Spinal cord (tissue), 10 donors: ENCODE measurements around the gene CTPS2. TPM values are rescaled to one million over a fixed set of nuclear protein-coding genes. Genes with fewer than 3 reads are reported as not detected.

Experiments
- DNase-seq, 6 donors: peaks; one replicate each; pipeline versions ENCODE4 v3.0.0 to v3.0.0-alpha.2; 2013 to 2015; ENCODE audit warnings: low spot score in 6 of 6, low read depth in 4 of 6
- H3K27ac ChIP-seq: one replicate; pipeline ENCODE4 v1.5.1; 2013; ENCODE audit warnings: low read depth, low read length, control low read depth
- H3K27me3 ChIP-seq: one replicate; pipeline ENCODE4 v1.6.1; 2013; ENCODE audit warnings: low read length; ENCODE audit not compliant: control insufficient read depth, insufficient read depth
- H3K36me3 ChIP-seq: one replicate; pipeline ENCODE4 v1.6.1; 2013; ENCODE audit warnings: low read length; ENCODE audit not compliant: control insufficient read depth, insufficient read depth
- H3K4me1 ChIP-seq: one replicate; pipeline ENCODE4 v1.6.1; 2013; ENCODE audit warnings: low read length; ENCODE audit not compliant: control insufficient read depth, insufficient read depth
- H3K4me3 ChIP-seq: one replicate; pipeline ENCODE4 v1.5.1; 2013; ENCODE audit warnings: low read depth, low read length, control low read depth
- H3K9me3 ChIP-seq: one replicate; pipeline ENCODE4 v1.6.1; 2013; ENCODE audit warnings: low read length; ENCODE audit not compliant: control insufficient read depth, insufficient read depth
- WGBS: methylation state at CpG from one replicate; pipeline ENCODE4 v1.1.5; 2013; ENCODE audit warnings: missing lambda C conversion rate; ENCODE audit not compliant: insufficient coverage; 5-methylcytosine and 5-hydroxymethylcytosine counted together
- polyA plus RNA-seq, 2 donors: library from polyadenylated mRNA; unstranded; fragments of 120-200 nt; gene quantifications; one replicate each; pipeline ENCODE4 v1.2.1, GENCODE V29; 2013; ENCODE audit not compliant: insufficient read length in 2 of 2
- total RNA-seq, 2 donors: library from RNA; depleted of rRNA in 1 of 2; stranded (reverse); fragments of 120-200 nt in 1 of 2; fragments of >200 nt in 1 of 2; gene quantifications; one replicate each; pipeline versions ENCODE4 v1.2.3 to v1.2.4, GENCODE V29; 2013 to 2014
- donor health status: healthy.

The CTPS2 gene
- total and polyA plus RNA-seq, 4 donors: 23.8 to 28.9 (median 26.1) TPM

GRCh38 chrX:16646366-16647138 is 65.9 kb downstream of the CTPS2 start:
- 97% methylated on average over 2 of the region's 4 CpGs for WGBS
- Histone ChIP-seq H3K27ac (no peak overlapping the region), H3K9me3 (no peaks in the 10 kb centered on the region), H3K4me1 (no peaks in the 10 kb centered on the region), H3K36me3 (no peaks in the 10 kb centered on the region), H3K27me3 (peaks cover 13% of the 10 kb centered on the region), H3K4me3 (no peak overlapping the region)
- no peak for DNase-seq

- Histone ChIP-seq H3K36me3 (no peaks in the 10 kb centered on the region), H3K4me1 (no peaks in the 10 kb centered on the region), H3K9me3 (no peaks in the 10 kb centered on the region), H3K27ac (no peak overlapping the region), H3K27me3 (peaks cover 25% of the 10 kb centered on the region), H3K4me3 (no peak overlapping the region)
- no peak for DNase-seq
- 72% methylated on average over 3 of the region's 5 CpGs for WGBS
Observed at GRCh38 chrX:16643176-16643575, 69.3 kb downstream of the CTPS2 start.

- no peaks in the 10 kb centered on the region for H3K9me3 ChIP-seq
- H3K27ac ChIP-seq: no peak overlapping the region
- no peak for DNase-seq
- H3K36me3 ChIP-seq: peaks cover 3% of the 10 kb centered on the region
- no peak overlapping the region for H3K4me3 ChIP-seq
- peaks cover 22% of the 10 kb centered on the region for H3K27me3 ChIP-seq
- H3K4me1 ChIP-seq: no peaks in the 10 kb centered on the region
- 94% methylated on average over 4 of the region's 4 CpGs for WGBS
Observed at GRCh38 chrX:16640823-16641222, 71.6 kb downstream of the CTPS2 start.

GRCh38 chrX:16639966-16640365 is 72.5 kb downstream of the CTPS2 start:
- Histone ChIP-seq H3K4me3 (no peak overlapping the region), H3K36me3 (peaks cover 3% of the 10 kb centered on the region), H3K9me3 (no peaks in the 10 kb centered on the region), H3K27ac (no peak overlapping the region), H3K4me1 (no peaks in the 10 kb centered on the region), H3K27me3 (peaks cover 16% of the 10 kb centered on the region)
- WGBS: 98% methylated on average over 6 of the region's 6 CpGs
- DNase-seq: no peak

GRCh38 chrX:16638533-16638932 is 73.9 kb downstream of the CTPS2 start:
- peaks cover 16% of the 10 kb centered on the region for H3K27me3 ChIP-seq
- no peak overlapping the region for H3K27ac ChIP-seq
- H3K9me3 ChIP-seq: no peaks in the 10 kb centered on the region
- H3K36me3 ChIP-seq: peaks cover 3% of the 10 kb centered on the region
- H3K4me1 ChIP-seq: no peaks in the 10 kb centered on the region
- 98% methylated on average over 7 of the region's 7 CpGs for WGBS
- DNase-seq: no peak
- H3K4me3 ChIP-seq: no peak overlapping the region

GRCh38 chrX:16635596-16635995 is 76.9 kb downstream of the CTPS2 start:
- H3K27me3 ChIP-seq: peaks cover 21% of the 10 kb centered on the region

GRCh38 chrX:16635040-16635439 is 77.4 kb downstream of the CTPS2 start:
- Histone ChIP-seq H3K27ac (no peak overlapping the region), H3K9me3 (no peaks in the 10 kb centered on the region), H3K27me3 (peaks cover 22% of the 10 kb centered on the region), H3K4me3 (no peak overlapping the region), H3K4me1 (no peaks in the 10 kb centered on the region), H3K36me3 (peaks cover 3% of the 10 kb centered on the region)
- DNase-seq: no peak
- WGBS: no CpG with 5 or more reads among the region's 5 CpGs

More at GRCh38 chrX:16635596-16635995, 76.9 kb downstream of the CTPS2 start:
- Histone ChIP-seq H3K4me1 (no peaks in the 10 kb centered on the region), H3K36me3 (peaks cover 3% of the 10 kb centered on the region), H3K9me3 (no peaks in the 10 kb centered on the region), H3K27ac (no peak overlapping the region), H3K4me3 (no peak overlapping the region)
- no peak for DNase-seq
- WGBS: no CpG with 5 or more reads among the region's 3 CpGs

GRCh38 chrX:16633754-16634153 is 78.7 kb downstream of the CTPS2 start:
- H3K27me3 ChIP-seq: peaks cover 29% of the 10 kb centered on the region
- peaks cover 5% of the 10 kb centered on the region for H3K4me1 ChIP-seq
- DNase-seq: no peak
- WGBS: no CpG with 5 or more reads among the region's 4 CpGs
- H3K9me3 ChIP-seq: no peaks in the 10 kb centered on the region
- H3K4me3 ChIP-seq: no peak overlapping the region
- peaks cover 3% of the 10 kb centered on the region for H3K36me3 ChIP-seq
- no peak overlapping the region for H3K27ac ChIP-seq

GRCh38 chrX:16629909-16630308 is 82.6 kb downstream of the CTPS2 start:
- H3K4me3 ChIP-seq: no peak overlapping the region
- WGBS: 46% methylated on average over 2 of the region's 4 CpGs
- no peak overlapping the region for H3K27ac ChIP-seq
- H3K36me3 ChIP-seq: no peaks in the 10 kb centered on the region
- DNase-seq: no peak
- H3K4me1 ChIP-seq: peaks cover 5% of the 10 kb centered on the region
- no peaks in the 10 kb centered on the region for H3K9me3 ChIP-seq
- peaks cover 36% of the 10 kb centered on the region for H3K27me3 ChIP-seq

GRCh38 chrX:16628946-16629595 is 83.4 kb downstream of the CTPS2 start:
- H3K27me3 ChIP-seq: peaks cover 36% of the 10 kb centered on the region
- H3K27ac ChIP-seq: no peak overlapping the region
- no peaks in the 10 kb centered on the region for H3K9me3 ChIP-seq
- whole genome bisulfite sequencing: 29% methylated on average over 12 of the region's 17 CpGs
- peak in 2 of 6 donors; percentile 20 to 22 for DNase-seq
- H3K4me1 ChIP-seq: peaks cover 5% of the 10 kb centered on the region
- no peak overlapping the region for H3K4me3 ChIP-seq
- H3K36me3 ChIP-seq: no peaks in the 10 kb centered on the region
